Keratinocyte (primary cell): ENCODE data around the gene LIM2.

Experiments used
- EZH2 ChIP-seq: IDR thresholded peaks from one replicate; pipeline ENCODE4 v1.6.1; 2012; ENCODE audit warnings: inconsistent platforms, mild to moderate bottlenecking, low read length, moderate library complexity
- TF ChIP-seq, protein P1 (sequence below), 3 experiments: IDR thresholded peaks in 1 of 3; conservative IDR thresholded peaks in 1 of 3; optimal IDR thresholded peaks in 1 of 3; 2 replicates in 2 of 3; 3 replicates in 1 of 3; pipeline versions ENCODE3 to v1.5.1; 2011; ENCODE audit warnings: low read length in 3 of 3, mild to moderate bottlenecking in 3 of 3, moderate library complexity in 2 of 3, control low read depth in 1 of 3, inconsistent platforms in 1 of 3; ENCODE audit not compliant: insufficient read depth in 2 of 3; ENCODE audit errors: extremely low read depth in 1 of 3

DNA sequence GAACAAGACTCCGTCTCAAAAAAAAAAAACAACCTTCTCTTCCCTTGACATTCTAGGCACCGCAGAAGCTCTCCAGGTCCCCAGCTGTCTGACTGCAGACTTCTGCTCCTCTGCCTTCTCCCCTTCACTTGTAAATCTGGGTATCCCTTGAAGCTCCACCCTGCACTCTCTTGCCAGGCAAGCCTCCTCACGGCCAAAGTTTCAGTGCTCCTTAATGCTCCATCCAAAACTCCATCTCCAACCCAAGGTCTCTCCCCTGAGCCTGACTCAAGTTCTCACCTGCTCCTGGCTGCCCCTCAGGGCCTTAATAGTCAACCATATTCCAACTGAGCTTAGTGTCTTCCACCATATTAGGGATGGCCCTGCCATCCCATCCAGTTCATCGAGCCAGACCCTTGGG lies 17.5 kb downstream of the LIM2 start:
- TF ChIP-seq, protein P1, sequence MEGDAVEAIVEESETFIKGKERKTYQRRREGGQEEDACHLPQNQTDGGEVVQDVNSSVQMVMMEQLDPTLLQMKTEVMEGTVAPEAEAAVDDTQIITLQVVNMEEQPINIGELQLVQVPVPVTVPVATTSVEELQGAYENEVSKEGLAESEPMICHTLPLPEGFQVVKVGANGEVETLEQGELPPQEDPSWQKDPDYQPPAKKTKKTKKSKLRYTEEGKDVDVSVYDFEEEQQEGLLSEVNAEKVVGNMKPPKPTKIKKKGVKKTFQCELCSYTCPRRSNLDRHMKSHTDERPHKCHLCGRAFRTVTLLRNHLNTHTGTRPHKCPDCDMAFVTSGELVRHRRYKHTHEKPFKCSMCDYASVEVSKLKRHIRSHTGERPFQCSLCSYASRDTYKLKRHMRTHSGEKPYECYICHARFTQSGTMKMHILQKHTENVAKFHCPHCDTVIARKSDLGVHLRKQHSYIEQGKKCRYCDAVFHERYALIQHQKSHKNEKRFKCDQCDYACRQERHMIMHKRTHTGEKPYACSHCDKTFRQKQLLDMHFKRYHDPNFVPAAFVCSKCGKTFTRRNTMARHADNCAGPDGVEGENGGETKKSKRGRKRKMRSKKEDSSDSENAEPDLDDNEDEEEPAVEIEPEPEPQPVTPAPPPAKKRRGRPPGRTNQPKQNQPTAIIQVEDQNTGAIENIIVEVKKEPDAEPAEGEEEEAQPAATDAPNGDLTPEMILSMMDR (optimal IDR thresholded peaks at IDR 0.05 in 1 of 3, IDR thresholded peaks at IDR 0.05 in 1 of 3, conservative IDR thresholded peaks at IDR 0.05 in 1 of 3; ENCODE audit: extremely low read depth in 1 of 3, insufficient read depth in 2 of 3, low read length in 3 of 3): no peak
- TF ChIP-seq EZH2: no peak
